Neural cell (in vitro differentiated cells): ENCODE measurements around the gene SMCHD1.

Experiments used
- POLR2AphosphoS5 ChIP-seq: IDR thresholded peaks from 2 replicates; pipeline ENCODE4 v1.6.1; 2012
- TAF1 ChIP-seq: IDR thresholded peaks from 2 replicates; pipeline ENCODE4 v1.6.1; 2012; ENCODE audit warnings: low read depth
- TF ChIP-seq, protein P1 (sequence below): fragments of 450-650 bp; IDR thresholded peaks from 2 replicates; pipeline ENCODE4 v1.5.1; 2014; ENCODE audit warnings: antibody characterized with exemption, mild to moderate bottlenecking, moderate library complexity; ENCODE audit not compliant: poor library complexity, severe bottlenecking

DNA sequence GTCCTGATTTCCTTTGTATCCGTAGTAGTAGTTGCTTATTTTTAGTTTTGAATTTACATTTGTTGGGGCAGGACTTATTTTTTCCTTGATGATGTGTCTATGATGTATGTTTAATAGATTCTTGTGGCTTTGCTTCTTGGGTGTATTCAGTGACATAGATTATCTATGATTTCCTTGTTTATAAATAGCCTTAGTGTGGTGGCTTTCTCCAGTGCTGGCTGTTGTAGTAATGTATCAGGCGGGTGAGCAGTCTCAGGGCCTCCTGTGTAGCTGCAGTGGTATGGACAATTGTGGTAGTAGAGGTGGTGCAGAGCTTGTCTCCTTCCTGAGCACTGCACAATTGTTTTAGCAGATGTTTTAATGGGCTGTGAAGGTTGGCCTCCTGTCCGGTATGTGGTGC is 60.5 kb downstream of the SMCHD1 start:
- TF ChIP-seq POLR2AphosphoS5 (no peak), TAF1 (no peak)
- TF ChIP-seq, protein P1, sequence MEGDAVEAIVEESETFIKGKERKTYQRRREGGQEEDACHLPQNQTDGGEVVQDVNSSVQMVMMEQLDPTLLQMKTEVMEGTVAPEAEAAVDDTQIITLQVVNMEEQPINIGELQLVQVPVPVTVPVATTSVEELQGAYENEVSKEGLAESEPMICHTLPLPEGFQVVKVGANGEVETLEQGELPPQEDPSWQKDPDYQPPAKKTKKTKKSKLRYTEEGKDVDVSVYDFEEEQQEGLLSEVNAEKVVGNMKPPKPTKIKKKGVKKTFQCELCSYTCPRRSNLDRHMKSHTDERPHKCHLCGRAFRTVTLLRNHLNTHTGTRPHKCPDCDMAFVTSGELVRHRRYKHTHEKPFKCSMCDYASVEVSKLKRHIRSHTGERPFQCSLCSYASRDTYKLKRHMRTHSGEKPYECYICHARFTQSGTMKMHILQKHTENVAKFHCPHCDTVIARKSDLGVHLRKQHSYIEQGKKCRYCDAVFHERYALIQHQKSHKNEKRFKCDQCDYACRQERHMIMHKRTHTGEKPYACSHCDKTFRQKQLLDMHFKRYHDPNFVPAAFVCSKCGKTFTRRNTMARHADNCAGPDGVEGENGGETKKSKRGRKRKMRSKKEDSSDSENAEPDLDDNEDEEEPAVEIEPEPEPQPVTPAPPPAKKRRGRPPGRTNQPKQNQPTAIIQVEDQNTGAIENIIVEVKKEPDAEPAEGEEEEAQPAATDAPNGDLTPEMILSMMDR, result no peak
